Tibial nerve (tissue), 4 donors: Measurements from ENCODE around the gene MYO5A.

ENCODE experiments used
- CTCF ChIP-seq, 5 experiments: fragments of 200-600 bp in 3 of 5; fragments of 450-650 bp in 2 of 5; sonication (generic) in 3 of 5; IDR thresholded peaks; one replicate each; pipeline ENCODE4 v1.5.1; 2016 to 2019; ENCODE audit warnings: antibody characterized with exemption in 5 of 5, mild to moderate bottlenecking in 3 of 5, moderate library complexity in 2 of 5
- EP300 ChIP-seq, 2 donors: sonication (generic); formaldehyde crosslinking; IDR thresholded peaks; one replicate each; pipeline ENCODE4 v1.6.1; 2017; ENCODE audit warnings: antibody characterized with exemption in 2 of 2, mild to moderate bottlenecking in 1 of 2
- POLR2A ChIP-seq, 2 donors: fragments of 450-650 bp; IDR thresholded peaks; one replicate each; pipeline ENCODE4 v1.6.1; 2017; ENCODE audit warnings: antibody characterized with exemption in 2 of 2, mild to moderate bottlenecking in 2 of 2, moderate library complexity in 2 of 2

GRCh38 chr15:52496175-52496574 is 32.5 kb downstream of the MYO5A start:
- TF ChIP-seq POLR2A (IDR thresholded peaks at IDR 0.05) (no peak), CTCF (IDR thresholded peaks at IDR 0.05) (no peak), EP300 (IDR thresholded peaks at IDR 0.05) (no peak)
